Muscle of back (tissue), 11 donors: ENCODE data around the gene EPS8L1. TPM values are rescaled to one million over a fixed set of nuclear protein-coding genes. Genes with fewer than 3 reads are reported as not detected.
A peak's percentile ranks its signal among the peaks of the same experiment; 100 is the strongest.

Experiments
- DNase-seq, 3 donors: peaks; one replicate each; pipeline versions ENCODE4 v3.0.0 to v3.0.0-alpha.2; 2013
- polyA plus RNA-seq, 10 donors: library from polyadenylated mRNA; unstranded; fragments of 120-200 nt; gene quantifications; one replicate each; pipeline ENCODE4 v1.2.1, GENCODE V29; 2013; ENCODE audit not compliant: insufficient read length in 10 of 10

Gene EPS8L1
- polyA plus RNA-seq, 10 donors, result 2.8 to 9.1 (median 4.7) TPM

GRCh38 chr19:55113570-55114039 is 37.9 kb downstream of the EPS8L1 start:
- peak; percentile 94 to 98 (median 97) for DNase-seq

- DNase-seq, result no peak
Measured at GRCh38 chr19:55114566-55115145, 39.0 kb downstream of the EPS8L1 start.

- DNase-seq, result no peak
Measured at GRCh38 chr19:55115446-55116065, 39.9 kb downstream of the EPS8L1 start.

- peak in 2 of 3 donors; percentile 77 to 92 for DNase-seq
Measured at GRCh38 chr19:55116232-55116858, 40.7 kb downstream of the EPS8L1 start.

GRCh38 chr19:55116859-55117662 is 41.4 kb downstream of the EPS8L1 start, which contains the start of gene PPP1R12C:
PPP1R12C (minus strand) TSS chr19:55117637; CDS start chr19:55117543, 94 bp downstream.
- DNase-seq, result peak in 1 of 3 donors; percentile 73

- peak; percentile 99 to 100 (median 100) for DNase-seq
Measured at GRCh38 chr19:55117663-55118391, 42.2 kb downstream of the EPS8L1 start.

GRCh38 chr19:55118401-55118991 is 42.8 kb downstream of the EPS8L1 start:
- peak in 1 of 3 donors; percentile 67 for DNase-seq

- DNase-seq, result no peak
Measured at GRCh38 chr19:55119053-55119452, 43.4 kb downstream of the EPS8L1 start.

GRCh38 chr19:55131421-55131820 is 55.8 kb downstream of the EPS8L1 start:
- DNase-seq, result no peak

GRCh38 chr19:55132453-55133129 is 56.9 kb downstream of the EPS8L1 start:
- DNase-seq, result no peak

GRCh38 chr19:55133639-55134444 is 58.2 kb downstream of the EPS8L1 start:
- DNase-seq, result no peak

GRCh38 chr19:55134736-55135135 is 59.1 kb downstream of the EPS8L1 start:
- DNase-seq, result no peak

GRCh38 chr19:55136399-55137102 is 60.9 kb downstream of the EPS8L1 start:
- no peak for DNase-seq

Other genes starting within 250 kb of the EPS8L1 start
- under 1 TPM in 1 of 10 donors, not detected in 9; 0.13 TPM for gene KIR2DS4, start 243.2 kb upstream of the EPS8L1 start, polyA plus RNA-seq
- gene KIR3DL2, start 225.4 kb upstream of the EPS8L1 start, polyA plus RNA-seq, result not detected
- gene FCAR, start 201.6 kb upstream of the EPS8L1 start, polyA plus RNA-seq, result under 1 TPM in 9 of 10 donors, not detected in 1; 0.12 to 0.67 (median 0.41) TPM
- under 1 TPM in 7 of 10 donors, not detected in 3; 0.11 to 0.68 (median 0.40) TPM for gene NCR1, start 169.7 kb upstream of the EPS8L1 start, polyA plus RNA-seq
- gene NLRP7, start 128.3 kb upstream of the EPS8L1 start, polyA plus RNA-seq, result under 1 TPM in 4 of 10 donors, not detected in 6; 0.34 to 0.53 (median 0.41) TPM
- 1 to 10 TPM in 6 of 10 donors, under 1 TPM in 4; 0.58 to 5.6 (median 1.1) TPM for gene NLRP2, start 109.5 kb upstream of the EPS8L1 start, polyA plus RNA-seq
- gene GP6, start 37.6 kb upstream of the EPS8L1 start, polyA plus RNA-seq, result under 1 TPM in 9 of 10 donors, not detected in 1; 0.12 to 0.72 (median 0.20) TPM
- 10 to 100 TPM in 7 of 10 donors, 1 to 10 TPM in 3; 8.4 to 14.9 (median 11.5) TPM for gene RDH13, start 12.7 kb upstream of the EPS8L1 start, polyA plus RNA-seq
- 100 to 1,000 TPM in 1 of 10 donors, 10 to 100 TPM in 9; 49.8 to 104 (median 82.2) TPM for gene PPP1R12C, start 41.8 kb downstream of the EPS8L1 start, polyA plus RNA-seq
- 1,000 to 10,000 TPM in 2 of 10 donors, 100 to 1,000 TPM in 8; 199 to 1,145 (median 658) TPM for gene TNNT1, start 73.3 kb downstream of the EPS8L1 start, polyA plus RNA-seq
- gene TNNI3, start 81.9 kb downstream of the EPS8L1 start, polyA plus RNA-seq, result 1 to 10 TPM in 9 of 10 donors, under 1 TPM in 1; 0.88 to 4.7 (median 2.2) TPM
- under 1 TPM; 0.15 to 0.92 (median 0.54) TPM for gene DNAAF3, start 90.7 kb downstream of the EPS8L1 start, polyA plus RNA-seq
- under 1 TPM in 6 of 10 donors, not detected in 4; 0.05 to 0.13 (median 0.07) TPM for gene SYT5, start 104.4 kb downstream of the EPS8L1 start, polyA plus RNA-seq
- 1 to 10 TPM in 1 of 10 donors, under 1 TPM in 9; 0.20 to 1.2 (median 0.56) TPM for gene PTPRH, start 133.6 kb downstream of the EPS8L1 start, polyA plus RNA-seq
- gene TMEM86B, start 152.9 kb downstream of the EPS8L1 start, polyA plus RNA-seq, result 1 to 10 TPM; 1.4 to 3.5 (median 2.9) TPM
- gene PPP6R1, start 183.1 kb downstream of the EPS8L1 start, polyA plus RNA-seq, result 10 to 100 TPM; 21.5 to 31.9 (median 27.8) TPM
- 10 to 100 TPM; 14.6 to 29.6 (median 21.2) TPM for gene HSPBP1, start 204.2 kb downstream of the EPS8L1 start, polyA plus RNA-seq
- 10 to 100 TPM in 1 of 10 donors, 1 to 10 TPM in 9; 5.0 to 10.9 (median 8.0) TPM for gene BRSK1, start 208.1 kb downstream of the EPS8L1 start, polyA plus RNA-seq
- 1 to 10 TPM in 2 of 10 donors, under 1 TPM in 8; 0.45 to 1.3 (median 0.68) TPM for gene TMEM150B, start 249.5 kb downstream of the EPS8L1 start, polyA plus RNA-seq